ENCODE measurements around the gene EIF2D.
A peak's percentile ranks its signal among the peaks of the same experiment; 100 is the strongest.

Gene EIF2D

DNA sequence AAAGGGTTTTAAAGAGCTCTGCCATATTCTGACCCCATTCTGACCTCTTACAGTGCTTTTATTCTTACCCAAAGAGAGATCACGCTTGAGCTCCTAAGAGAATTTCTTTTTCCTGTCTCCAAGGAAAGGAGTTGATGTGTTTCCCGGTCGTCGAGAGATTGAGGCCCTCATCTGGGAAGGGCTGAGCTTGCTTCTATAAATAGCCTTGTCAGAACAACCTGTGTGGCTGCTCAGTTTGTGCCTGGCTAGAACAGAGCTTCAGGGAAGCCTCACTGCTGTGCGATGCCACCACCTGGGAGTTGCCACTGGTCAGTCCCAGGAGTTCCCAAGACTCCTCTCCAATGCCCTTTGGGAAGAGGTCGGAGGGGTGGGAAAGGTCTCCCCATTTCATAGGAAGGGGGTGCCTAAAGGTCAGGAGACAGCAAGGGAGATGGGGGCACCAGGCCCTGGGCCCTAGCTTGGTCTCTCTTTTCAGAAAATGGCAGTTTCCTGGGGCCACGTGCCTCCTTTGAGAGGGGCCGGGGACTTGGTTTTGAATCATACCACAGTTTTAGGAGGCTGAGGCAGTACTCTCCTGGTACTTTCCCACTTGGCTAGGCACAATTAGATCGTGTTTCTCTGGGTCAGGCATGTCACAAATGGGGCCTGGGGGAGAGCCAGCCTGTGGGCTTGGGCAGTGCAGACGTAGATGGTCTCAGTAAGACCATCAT is 52.1 kb downstream of the EIF2D start:
- no peak overlapping the region for H3K4me3 ChIP-seq (ENCODE audit: low read depth, low read length)
- DNase-seq (ENCODE audit: low read depth): peak; percentile 34
- TF ChIP-seq, protein P1, sequence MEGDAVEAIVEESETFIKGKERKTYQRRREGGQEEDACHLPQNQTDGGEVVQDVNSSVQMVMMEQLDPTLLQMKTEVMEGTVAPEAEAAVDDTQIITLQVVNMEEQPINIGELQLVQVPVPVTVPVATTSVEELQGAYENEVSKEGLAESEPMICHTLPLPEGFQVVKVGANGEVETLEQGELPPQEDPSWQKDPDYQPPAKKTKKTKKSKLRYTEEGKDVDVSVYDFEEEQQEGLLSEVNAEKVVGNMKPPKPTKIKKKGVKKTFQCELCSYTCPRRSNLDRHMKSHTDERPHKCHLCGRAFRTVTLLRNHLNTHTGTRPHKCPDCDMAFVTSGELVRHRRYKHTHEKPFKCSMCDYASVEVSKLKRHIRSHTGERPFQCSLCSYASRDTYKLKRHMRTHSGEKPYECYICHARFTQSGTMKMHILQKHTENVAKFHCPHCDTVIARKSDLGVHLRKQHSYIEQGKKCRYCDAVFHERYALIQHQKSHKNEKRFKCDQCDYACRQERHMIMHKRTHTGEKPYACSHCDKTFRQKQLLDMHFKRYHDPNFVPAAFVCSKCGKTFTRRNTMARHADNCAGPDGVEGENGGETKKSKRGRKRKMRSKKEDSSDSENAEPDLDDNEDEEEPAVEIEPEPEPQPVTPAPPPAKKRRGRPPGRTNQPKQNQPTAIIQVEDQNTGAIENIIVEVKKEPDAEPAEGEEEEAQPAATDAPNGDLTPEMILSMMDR (conservative IDR thresholded peaks at IDR 0.05; ENCODE audit: low read depth, low read length): no peak

DNA sequence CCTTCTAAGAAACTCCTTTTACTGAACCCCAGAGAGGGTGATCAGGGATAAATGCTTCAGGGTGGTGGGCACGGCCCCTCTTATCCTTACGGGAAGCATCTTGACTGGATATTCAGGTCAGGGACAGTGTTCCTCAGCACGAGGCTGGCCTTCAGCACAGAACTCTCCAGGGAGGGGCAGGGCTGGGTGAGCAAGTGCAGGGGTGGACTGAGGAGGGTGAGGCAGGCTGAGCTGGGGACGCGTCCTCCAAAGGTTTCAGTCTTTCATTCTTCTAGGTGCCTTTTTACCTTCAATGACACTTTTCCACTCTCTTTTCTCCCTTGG is 52.6 kb downstream of the EIF2D start:
- H3K4me3 ChIP-seq (ENCODE audit: low read depth, low read length): no peak overlapping the region
- no peak for DNase-seq (ENCODE audit: low read depth)
- TF ChIP-seq, protein P1 (conservative IDR thresholded peaks at IDR 0.05; ENCODE audit: low read depth, low read length): no peak

DNA sequence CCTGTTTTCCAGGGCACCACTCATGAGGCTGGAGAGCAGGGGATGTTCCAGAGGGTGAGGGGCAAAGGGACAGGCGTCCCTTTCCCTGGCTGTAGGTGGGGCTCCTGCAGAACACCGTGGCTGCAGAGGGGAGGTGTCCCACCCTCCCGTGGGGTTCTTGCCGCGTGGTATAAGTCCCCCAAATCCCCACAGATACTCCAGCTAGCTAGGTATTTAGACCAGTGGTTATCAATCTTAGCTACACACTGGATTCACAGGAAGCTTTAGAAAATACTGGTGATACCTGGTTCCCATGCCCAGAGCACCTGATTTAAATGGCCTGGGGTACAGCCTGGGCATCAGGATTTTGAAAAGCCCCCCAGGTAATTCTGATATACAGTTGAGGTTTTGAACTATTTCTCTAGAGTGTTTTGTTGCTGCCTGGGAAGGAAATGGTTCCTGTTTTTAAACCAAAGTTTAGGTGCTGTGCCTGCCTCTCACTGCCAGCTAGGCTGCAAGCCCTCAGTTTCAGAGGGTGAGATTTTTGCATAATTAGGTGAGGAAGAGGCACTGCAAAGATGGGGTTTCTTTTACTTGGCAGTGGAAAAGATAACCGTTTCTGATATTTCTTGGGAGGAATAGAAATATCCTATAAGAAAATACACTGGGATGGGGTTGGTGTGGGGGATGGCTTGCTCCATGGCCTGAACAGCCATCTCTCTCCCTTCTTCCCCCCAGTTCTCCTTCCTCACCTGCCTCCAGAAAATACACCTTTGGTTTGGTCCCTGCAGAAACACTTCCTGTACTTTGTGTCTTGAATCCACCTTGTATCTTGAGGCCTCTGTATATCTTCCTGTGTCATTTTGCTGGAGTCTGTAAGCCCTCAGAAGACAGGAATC is 53.2 kb downstream of the EIF2D start:
- TF ChIP-seq, protein P1 (conservative IDR thresholded peaks at IDR 0.05; ENCODE audit: low read depth, low read length): no peak
- no peak for DNase-seq (ENCODE audit: low read depth)
- H3K4me3 ChIP-seq (ENCODE audit: low read depth, low read length): no peak overlapping the region

DNA sequence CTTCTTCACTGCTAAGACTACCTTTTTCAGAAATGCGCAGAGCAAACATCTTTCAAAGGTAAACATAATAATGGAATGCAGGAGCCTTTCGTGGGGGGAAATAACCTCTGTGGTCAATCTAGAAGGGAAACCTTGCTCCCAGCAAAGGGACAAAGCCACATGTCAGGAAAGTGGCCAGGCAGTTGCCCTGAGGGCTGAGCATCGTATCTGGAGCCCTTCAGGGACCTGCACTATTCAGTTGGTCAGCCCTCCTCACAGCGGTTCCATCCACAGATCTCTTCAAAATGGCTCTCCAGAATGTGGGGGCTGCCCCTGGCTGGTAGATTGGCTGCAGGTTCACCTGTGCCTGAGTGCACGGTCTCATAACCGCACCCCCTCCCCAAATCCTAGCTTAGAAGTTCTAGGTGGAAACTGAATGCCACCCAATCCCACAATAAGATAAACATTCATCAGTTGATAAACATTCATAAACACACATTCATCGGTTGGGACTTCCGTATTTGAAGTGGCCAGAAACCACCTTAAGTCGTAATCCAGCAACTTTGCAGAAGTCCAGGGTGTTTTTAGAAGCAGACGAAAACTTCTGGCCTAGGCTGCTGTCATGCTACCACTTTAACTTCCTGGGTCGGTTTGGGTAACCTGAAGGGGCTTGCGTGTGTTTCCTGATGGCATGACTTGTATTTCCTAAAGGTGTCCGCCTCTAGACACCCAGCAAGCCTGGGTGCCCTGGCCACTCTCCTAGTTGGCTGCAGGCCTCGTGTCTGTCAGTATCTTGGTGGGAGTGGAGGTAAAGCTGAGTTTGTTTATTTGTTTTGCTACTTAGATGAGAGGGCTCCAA is 54.4 kb downstream of the EIF2D start:
- no peak for DNase-seq (ENCODE audit: low read depth)
- H3K4me3 ChIP-seq (ENCODE audit: low read depth, low read length): no peak overlapping the region
- TF ChIP-seq, protein P1 (conservative IDR thresholded peaks at IDR 0.05; ENCODE audit: low read depth, low read length): no peak

DNA sequence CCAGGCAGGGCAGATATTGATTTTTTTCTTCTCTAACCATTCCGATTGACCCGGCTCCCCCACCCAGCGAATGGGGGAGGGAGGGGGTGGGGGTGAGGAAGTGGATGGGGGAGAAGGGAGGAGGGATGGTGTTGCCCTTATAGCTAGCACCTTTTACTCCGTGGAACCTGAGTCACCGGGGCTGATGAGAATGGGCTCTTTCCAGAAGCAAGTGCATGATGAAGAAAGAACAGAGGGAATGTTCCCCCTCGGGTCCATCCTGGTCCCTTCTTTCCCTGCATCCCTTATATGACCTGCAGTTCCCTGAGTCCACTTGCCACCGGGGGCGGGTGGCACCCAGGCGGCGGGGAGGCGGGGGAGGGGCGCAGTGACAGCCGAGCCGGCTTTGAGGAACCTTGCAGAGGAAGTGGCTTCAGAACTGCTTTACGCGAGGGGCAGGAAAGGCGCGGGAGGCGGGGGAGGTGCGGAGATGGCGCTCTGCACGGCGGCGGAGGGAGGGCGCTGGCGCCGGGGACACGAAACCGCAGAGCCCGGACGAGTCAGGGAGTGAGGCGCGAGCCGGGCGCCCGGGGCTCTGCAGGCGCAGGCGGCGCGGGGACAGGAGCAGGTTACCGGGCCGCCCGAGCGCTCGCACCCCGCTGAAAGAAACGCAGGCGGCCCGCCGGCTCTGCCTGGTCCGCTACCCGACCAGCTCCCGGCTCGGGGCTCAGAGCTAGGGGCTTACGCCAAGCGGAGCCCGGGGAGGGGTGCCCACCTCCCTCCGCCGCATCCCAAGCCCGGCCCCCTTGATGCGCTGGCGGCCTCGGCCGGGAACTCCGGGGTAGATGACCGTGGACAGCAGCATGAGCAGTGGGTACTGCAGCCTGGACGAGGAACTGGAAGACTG is 55.3 kb downstream of the EIF2D start:
- H3K4me3 ChIP-seq (ENCODE audit: low read depth, low read length): peak overlapping the region; percentile 52
- peak; percentile 34 for DNase-seq (ENCODE audit: low read depth)
- TF ChIP-seq, protein P1 (conservative IDR thresholded peaks at IDR 0.05; ENCODE audit: low read depth, low read length): no peak
